HCT116 (cell line): ENCODE measurements around the gene TMCC1.

Source experiments
- CTCF ChIP-seq, 3 experiments: fragments of 200-600 bp in 1 of 3; sonication (generic) in 1 of 3; IDR thresholded peaks in 2 of 3; conservative IDR thresholded peaks in 1 of 3; 2 replicates each; pipeline ENCODE4 v1.5.1; 2012 to 2017; ENCODE audit warnings: low read depth in 2 of 3, low read length in 2 of 3, antibody characterized with exemption in 1 of 3, borderline replicate concordance in 1 of 3, control low read depth in 1 of 3, mild to moderate bottlenecking in 1 of 3, mixed read lengths in 1 of 3, mixed run types in 1 of 3, moderate library complexity in 1 of 3; ENCODE audit not compliant: insufficient read depth in 1 of 3
- POLR2A ChIP-seq: IDR thresholded peaks from 2 replicates; pipeline ENCODE4 v1.7.0; 2011; ENCODE audit warnings: borderline replicate concordance; ENCODE audit not compliant: insufficient read depth, insufficient read length; ENCODE audit errors: extremely low read depth
- ZBTB33 ChIP-seq: IDR thresholded peaks from 2 replicates; pipeline ENCODE4 v1.6.1; 2011; ENCODE audit warnings: mild to moderate bottlenecking, low read length, moderate library complexity; ENCODE audit not compliant: insufficient replicate concordance; ENCODE audit errors: extremely low read depth

- TF ChIP-seq POLR2A (no peak), CTCF (IDR thresholded peaks at IDR 0.05 in 2 of 3, conservative IDR thresholded peaks at IDR 0.05 in 1 of 3; ENCODE audit: borderline replicate concordance in 1 of 3, insufficient read depth in 1 of 3, low read depth in 2 of 3, low read length in 2 of 3) (no peak), ZBTB33 (no peak)
These were observed 265.4 kb downstream of the TMCC1 start for GRCh38 chr3:129628169-129628522.
